HG03175 (cell line): Measurements from ENCODE around the gene LPCAT2.

Experiments
- ATAC-seq: cut with Tn5 transposase; IDR thresholded peaks from one replicate; pipeline ENCODE4 v1.9.1; 2021; ENCODE audit warnings: mild to moderate bottlenecking, moderate library complexity; ENCODE audit not compliant: unreplicated experiment

Gene LPCAT2

GRCh38 chr16:55501549-55502322, 7.1 kb upstream of the LPCAT2 start:
- no peak for ATAC-seq

- no peak for ATAC-seq
Observed at GRCh38 chr16:55502801-55503366, 6.0 kb upstream of the LPCAT2 start.

- no peak for ATAC-seq
Observed at GRCh38 chr16:55503726-55504550, 4.9 kb upstream of the LPCAT2 start.

- no peak for ATAC-seq
Observed at GRCh38 chr16:55505333-55506015, 3.4 kb upstream of the LPCAT2 start.

- ATAC-seq, result no peak
Observed at GRCh38 chr16:55506083-55506482, 2.8 kb upstream of the LPCAT2 start.

- ATAC-seq, result no peak
Observed at GRCh38 chr16:55506708-55507107, 2.2 kb upstream of the LPCAT2 start.

GRCh38 chr16:55508271-55508921, 476 bp upstream of the LPCAT2 start:
- no peak for ATAC-seq

GRCh38 chr16:55510185-55510805, 1.4 kb downstream of the LPCAT2 start:
- ATAC-seq, result no peak

- no peak for ATAC-seq
Observed at GRCh38 chr16:55512941-55513340, 4.1 kb downstream of the LPCAT2 start.

GRCh38 chr16:55513616-55514015, 4.7 kb downstream of the LPCAT2 start:
- ATAC-seq, result no peak

- ATAC-seq, result no peak
Observed at GRCh38 chr16:55515111-55515510, 6.2 kb downstream of the LPCAT2 start.

GRCh38 chr16:55521792-55522191, 12.9 kb downstream of the LPCAT2 start:
- no peak for ATAC-seq

GRCh38 chr16:55526441-55526840, 17.6 kb downstream of the LPCAT2 start:
- ATAC-seq, result no peak

- ATAC-seq, result no peak
Observed at GRCh38 chr16:55527885-55528284, 19.0 kb downstream of the LPCAT2 start.

GRCh38 chr16:55529018-55529417, 20.1 kb downstream of the LPCAT2 start:
- no peak for ATAC-seq

GRCh38 chr16:55530316-55530856, 21.5 kb downstream of the LPCAT2 start:
- no peak for ATAC-seq

- no peak for ATAC-seq
Observed at GRCh38 chr16:55532227-55532626, 23.4 kb downstream of the LPCAT2 start.

GRCh38 chr16:55534756-55535155, 25.9 kb downstream of the LPCAT2 start:
- ATAC-seq, result no peak

- no peak for ATAC-seq
Observed at GRCh38 chr16:55539049-55539448, 30.2 kb downstream of the LPCAT2 start.

- no peak for ATAC-seq
Observed at GRCh38 chr16:55539488-55539887, 30.6 kb downstream of the LPCAT2 start.
